GM11168 (cell line): ENCODE measurements around the gene ALCAM.

Source experiments
- in situ Hi-C: fragments of 300-500 bp; cut with MboI; formaldehyde crosslinking; loops from one replicate; pipeline ENCODE4 v1.12.0; 2022; ENCODE audit warnings: low sequenced_read_pairs; ENCODE audit not compliant: unreplicated experiment

ALCAM gene

GRCh38 chr3:105422645-105423044 is 55.9 kb downstream of the ALCAM start:
- in situ Hi-C loops = no loop called here

GRCh38 chr3:105423397-105423796 is 56.7 kb downstream of the ALCAM start:
- in situ Hi-C loops = no loop called here

- in situ Hi-C loops = no loop called here
These were observed 57.9 kb downstream of the ALCAM start for GRCh38 chr3:105424412-105425152.

GRCh38 chr3:105425153-105425502 is 58.4 kb downstream of the ALCAM start:
- in situ Hi-C loops = no loop called here

- in situ Hi-C loops = no loop called here
These were observed 60.6 kb downstream of the ALCAM start for GRCh38 chr3:105427332-105427731.

GRCh38 chr3:105429034-105429762 is 62.5 kb downstream of the ALCAM start:
- in situ Hi-C loops = no loop called here

- in situ Hi-C loops = no loop called here
These were observed 63.7 kb downstream of the ALCAM start for GRCh38 chr3:105430455-105430854.

GRCh38 chr3:105431200-105431599 is 64.5 kb downstream of the ALCAM start:
- in situ Hi-C loops = no loop called here

GRCh38 chr3:105435277-105435676 is 68.6 kb downstream of the ALCAM start:
- in situ Hi-C loops = no loop called here

GRCh38 chr3:105436687-105437086 is 70.0 kb downstream of the ALCAM start:
- in situ Hi-C loops = no loop called here

- in situ Hi-C loops = no loop called here
These were observed 73.4 kb downstream of the ALCAM start for GRCh38 chr3:105440113-105440512.

GRCh38 chr3:105444725-105445124 is 78.0 kb downstream of the ALCAM start:
- in situ Hi-C loops = no loop called here

- in situ Hi-C loops = no loop called here
These were observed 81.8 kb downstream of the ALCAM start for GRCh38 chr3:105448338-105448982.

GRCh38 chr3:105449414-105449813 is 82.7 kb downstream of the ALCAM start:
- in situ Hi-C loops = no loop called here

GRCh38 chr3:105456017-105456416 is 89.3 kb downstream of the ALCAM start:
- in situ Hi-C loops = no loop called here

GRCh38 chr3:105458518-105459215 is 92.0 kb downstream of the ALCAM start:
- in situ Hi-C loops = no loop called here

- in situ Hi-C loops = no loop called here
These were observed 93.0 kb downstream of the ALCAM start for GRCh38 chr3:105459566-105460290.

- in situ Hi-C loops = no loop called here
These were observed 96.9 kb downstream of the ALCAM start for GRCh38 chr3:105463620-105464019.

GRCh38 chr3:105465251-105465853 is 98.6 kb downstream of the ALCAM start:
- in situ Hi-C loops = no loop called here

- in situ Hi-C loops = no loop called here
These were observed 99.4 kb downstream of the ALCAM start for GRCh38 chr3:105466072-105466471.
